Activated CD4-positive, CD25-positive, alpha-beta regulatory T cell treated with anti-CD3 and anti-CD28 coated beads, Interleukin-2, amount 50 U/mL, for 16 hours (primary cell): ENCODE measurements around the gene SLC29A3.

Source experiments
- DNase-seq: peaks from one replicate; pipeline ENCODE4 v3.0.0-alpha.2; 2020; ENCODE audit warnings: low read depth, low spot score

SLC29A3 gene

DNA sequence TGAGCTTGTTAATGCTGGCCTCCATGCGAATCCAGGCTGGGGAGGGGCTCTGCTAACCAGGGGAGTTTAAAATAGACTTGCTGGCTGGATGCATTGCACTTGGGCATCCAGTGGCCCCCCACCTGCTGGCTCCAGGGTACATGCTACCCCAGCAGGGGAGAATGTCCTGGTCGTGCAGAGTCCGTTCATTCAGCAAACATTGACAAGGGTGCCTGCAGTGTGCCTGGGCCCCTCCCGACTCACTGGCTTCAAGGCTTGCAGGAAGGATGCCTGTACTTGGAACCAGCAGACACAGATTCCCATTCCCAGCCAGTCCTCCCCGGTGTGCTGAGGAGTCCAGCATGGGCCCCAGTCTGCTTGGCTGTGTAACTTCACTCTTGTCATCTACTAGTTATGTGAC, 1.5 kb downstream of the SLC29A3 start:
- DNase-seq, result no peak

DNA sequence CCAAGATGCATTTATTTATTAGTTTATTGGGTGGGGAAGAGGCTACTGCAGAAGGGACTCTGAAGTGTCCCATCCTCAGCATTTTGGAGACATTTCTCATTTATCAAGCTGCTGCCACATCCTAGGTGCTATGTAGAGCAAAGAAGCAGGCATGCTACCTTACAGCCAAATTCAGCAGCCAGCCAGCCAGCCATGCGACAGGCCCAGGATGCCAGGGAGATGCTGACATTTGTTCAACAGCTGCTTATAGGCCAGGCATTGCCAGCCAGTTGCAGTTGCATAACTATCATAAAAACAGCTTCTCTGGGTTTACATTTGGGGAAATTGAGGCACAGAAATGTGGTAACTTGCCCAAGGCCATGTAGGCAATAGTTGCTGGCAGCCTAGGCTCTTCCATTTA, 2.3 kb downstream of the SLC29A3 start:
- no peak for DNase-seq

DNA sequence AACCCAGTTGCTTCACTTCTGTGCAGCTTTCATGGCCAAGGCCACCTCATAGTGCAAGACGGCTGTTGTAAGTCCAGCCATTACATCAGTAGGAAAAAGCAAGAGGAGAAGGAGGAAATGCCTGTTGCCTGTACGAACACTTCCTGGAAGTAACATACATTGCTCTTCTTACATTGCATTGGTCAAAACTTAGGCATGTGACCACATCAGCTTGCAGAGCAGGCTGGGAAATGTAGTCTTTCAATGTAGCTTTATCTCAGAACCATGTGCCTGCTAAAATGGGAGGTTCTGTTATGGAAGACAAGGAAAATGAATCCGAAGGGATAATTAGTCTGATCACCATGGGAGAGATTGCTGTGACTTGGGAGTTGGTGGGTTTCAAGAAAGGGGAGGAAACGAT, 4.3 kb downstream of the SLC29A3 start:
- no peak for DNase-seq

DNA sequence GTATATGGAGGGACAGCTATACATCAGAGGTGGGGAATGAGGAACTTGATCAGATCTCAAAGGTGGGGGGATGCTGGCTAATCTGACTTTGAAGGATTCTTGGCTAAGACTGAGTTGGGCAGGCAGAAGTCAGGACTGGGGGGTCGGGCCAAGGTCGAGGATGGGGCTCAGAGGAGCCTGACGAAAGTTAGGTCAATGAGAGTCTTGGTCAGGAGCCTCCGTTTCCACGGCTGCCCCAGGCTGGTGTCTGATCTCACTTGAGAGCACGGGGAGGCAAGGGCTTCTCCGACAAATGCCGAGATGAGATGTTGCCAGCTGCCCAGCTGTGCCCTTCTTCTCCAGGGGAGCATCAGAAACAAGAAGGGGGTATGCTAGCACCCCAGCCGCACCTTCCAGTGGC, 5.7 kb downstream of the SLC29A3 start:
- DNase-seq, result no peak

DNA sequence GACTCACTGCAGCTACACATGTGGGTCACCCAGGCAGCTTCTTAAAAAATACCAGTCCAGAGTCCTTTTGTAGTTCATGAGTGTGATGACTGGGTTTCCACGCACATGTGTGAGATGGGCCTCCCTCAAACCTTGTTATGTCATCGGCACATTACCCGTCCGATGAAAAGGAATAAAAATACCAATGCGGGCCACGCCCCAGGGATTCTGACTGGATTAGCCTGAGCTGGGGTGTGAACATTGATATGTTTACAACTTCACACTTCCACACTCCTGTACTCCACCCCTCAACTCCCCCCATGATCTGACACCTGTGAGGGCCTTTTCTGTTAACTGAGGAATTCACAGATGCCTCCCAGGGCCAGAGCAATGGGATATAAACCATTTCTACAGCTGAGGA, 6.2 kb downstream of the SLC29A3 start:
- no peak for DNase-seq

DNA sequence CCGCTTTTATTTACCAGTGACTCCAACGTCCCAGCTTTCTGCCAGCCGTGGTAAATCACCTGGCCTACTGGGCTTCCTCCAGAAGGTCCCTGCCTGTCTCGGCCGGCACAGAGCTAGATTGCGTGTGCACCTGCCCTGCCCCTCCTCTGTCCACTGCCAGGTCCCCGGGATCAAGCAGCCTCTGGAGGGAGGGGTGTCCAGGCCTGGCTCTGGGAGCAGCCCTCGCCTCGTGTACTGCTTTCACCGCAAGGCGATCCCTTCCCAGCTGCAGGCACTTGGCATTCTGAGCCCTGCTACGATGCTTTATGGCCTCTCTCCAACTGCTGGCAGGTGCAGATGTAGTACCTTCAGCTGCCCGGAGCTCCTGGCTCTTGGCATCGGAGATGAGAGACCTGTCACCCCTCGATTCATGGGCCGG, 7.4 kb downstream of the SLC29A3 start:
- no peak for DNase-seq

DNA sequence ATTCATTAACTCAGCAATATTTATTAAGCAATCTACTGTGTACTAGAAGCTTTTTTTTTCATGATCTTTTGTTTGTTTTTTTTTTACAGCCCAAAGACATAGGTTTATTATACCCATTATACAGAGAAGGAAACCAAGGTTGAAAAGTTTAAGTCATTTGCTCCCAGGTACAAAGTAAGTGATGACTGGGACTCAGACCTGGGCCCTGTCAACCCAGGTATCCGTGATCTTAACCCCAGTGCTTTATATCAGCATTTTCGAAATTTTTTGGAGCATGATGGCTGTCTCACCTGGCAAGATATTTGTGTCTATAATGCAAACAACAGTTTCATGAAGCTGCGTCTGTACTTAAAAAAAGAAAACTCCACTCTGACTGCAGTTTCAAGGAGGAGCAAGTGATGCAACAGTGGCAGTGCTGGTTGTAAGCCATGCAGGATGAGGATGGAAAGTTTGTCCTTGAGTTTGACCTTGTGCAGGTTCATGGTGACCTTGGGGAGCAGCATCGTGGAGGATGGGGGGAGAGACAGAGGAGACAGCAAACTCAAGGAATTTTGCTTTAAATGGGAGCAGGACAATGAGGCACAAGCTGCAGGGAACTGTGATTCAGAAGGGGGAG, 11.8 kb downstream of the SLC29A3 start:
- no peak for DNase-seq

DNA sequence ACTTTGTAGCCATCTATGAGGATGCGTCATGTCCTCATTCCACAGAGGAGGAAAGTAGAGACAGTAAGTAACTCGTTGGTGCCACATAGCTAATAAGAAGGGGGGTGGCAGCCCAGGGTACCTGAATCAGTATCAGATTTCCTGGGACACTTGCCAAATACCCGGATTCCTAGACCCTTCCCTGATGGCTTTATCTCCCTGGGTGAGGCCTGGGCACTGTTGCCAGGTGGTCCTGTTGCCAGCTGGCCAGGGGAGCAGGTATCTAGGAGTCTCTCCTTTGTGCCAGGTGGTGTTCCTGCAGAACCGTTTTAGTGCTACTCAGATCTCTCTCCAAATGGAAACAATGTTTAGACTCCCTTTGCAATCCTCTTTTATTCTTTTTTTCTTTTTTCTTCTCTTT, 12.7 kb downstream of the SLC29A3 start:
- DNase-seq, result no peak

DNA sequence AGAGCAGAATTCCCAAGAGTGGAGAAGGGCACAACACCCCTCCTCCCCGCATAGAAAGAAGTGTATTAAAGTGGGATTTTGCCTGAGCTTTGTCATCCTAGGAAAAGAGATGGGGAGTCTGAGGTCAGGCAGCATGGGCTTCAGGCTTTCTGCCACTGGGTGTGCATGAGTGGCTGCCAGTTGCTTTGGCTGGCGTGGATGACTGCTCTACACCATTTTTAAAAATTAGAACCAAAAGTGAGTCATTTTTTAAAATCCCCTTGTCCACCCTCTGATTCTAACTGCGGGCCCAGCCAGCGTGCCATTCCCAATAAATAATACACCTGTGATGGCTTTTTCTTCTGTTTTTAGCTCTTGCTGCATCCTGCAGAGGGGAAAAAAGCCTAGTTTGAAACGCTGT, 13.4 kb downstream of the SLC29A3 start:
- DNase-seq, result no peak

DNA sequence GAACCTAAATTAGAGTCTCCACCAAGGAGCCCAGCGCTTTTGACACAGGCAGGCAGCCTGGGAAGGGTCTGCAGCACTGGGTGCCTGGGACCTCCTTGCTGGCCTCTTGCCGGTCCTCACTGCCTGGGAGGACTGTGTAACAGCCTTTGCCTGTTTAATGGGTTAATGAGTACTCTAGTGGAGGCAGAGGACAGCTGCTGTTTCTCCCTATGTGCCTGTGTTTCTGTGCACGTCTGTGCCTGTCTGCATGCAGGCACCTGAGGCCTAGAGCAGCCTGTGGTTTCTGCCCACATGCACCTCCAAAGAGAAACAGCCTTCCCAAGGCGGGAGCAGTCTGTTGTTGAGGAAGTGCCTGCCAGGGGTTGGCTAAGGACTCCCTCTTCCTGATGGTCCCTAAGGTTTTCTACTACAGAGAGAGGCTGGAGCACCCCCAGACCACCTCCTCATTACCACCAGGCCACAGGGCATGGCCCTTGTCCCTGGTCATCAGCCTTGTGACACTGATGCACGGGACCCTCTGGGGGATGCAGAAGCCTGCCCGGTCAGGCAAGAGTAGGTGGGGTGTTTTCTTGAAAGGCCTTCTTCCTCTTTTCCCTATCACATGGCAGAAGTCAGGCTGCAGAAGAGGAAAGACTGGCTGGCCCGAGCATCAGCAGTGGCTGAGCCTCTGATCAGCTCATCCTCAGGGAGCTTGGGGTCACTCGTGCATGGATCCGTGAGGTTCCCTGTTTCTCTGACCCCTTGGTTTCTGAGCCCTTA, 14.2 kb downstream of the SLC29A3 start:
- DNase-seq, result no peak

DNA sequence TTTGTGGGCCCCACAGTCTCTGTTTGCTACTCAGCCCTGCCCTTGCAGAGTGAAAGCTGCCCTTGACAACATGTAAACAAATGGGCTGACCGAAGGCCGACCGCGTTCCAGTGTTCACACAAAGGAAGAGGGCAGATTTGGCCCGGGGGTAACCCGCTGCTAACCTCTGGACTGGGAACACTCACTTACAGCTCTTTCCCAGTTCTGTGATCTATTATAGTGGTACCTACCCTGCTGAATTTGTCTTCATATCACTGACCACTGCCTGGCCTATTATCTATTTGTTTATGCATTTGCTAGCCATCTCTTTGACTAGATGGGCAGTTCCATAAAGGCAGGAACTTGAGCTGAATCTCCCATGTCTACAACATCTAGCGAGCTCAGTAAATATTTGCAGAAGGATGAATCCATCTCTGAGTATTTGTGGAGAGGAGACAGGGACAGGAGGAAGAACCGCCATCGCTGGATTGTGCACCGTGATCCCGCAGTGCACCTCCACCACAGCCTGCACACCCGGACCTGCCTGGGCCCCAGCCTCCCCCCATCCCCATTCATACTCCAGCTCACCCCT, 15.2 kb downstream of the SLC29A3 start:
- no peak for DNase-seq

DNA sequence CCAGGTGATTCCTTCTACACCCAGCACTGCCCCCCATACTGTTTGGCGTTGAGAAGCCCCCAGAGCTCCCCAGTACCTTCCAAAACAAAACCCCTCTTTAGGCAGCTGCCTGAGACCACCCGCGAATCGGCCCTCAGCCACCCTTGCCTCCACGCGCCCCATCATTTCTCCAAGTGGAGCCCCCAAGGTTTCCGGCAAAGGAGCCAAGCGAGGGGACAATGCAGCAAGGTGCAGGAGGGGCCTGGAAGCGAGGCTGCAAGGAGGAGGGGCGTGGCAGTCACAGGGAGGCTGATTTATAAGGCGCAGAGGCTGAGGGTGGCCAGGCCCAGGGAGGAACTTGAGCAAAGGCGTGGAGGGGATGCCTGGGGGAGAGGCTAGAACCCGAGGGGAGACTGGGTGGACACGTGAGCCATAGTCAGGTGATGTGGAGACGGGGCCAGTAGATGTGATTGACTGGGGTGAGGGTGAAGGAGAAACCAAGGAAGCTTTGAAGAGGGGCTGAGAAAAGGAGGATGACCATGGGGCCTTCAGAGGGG, 16.2 kb downstream of the SLC29A3 start:
- DNase-seq, result no peak

DNA sequence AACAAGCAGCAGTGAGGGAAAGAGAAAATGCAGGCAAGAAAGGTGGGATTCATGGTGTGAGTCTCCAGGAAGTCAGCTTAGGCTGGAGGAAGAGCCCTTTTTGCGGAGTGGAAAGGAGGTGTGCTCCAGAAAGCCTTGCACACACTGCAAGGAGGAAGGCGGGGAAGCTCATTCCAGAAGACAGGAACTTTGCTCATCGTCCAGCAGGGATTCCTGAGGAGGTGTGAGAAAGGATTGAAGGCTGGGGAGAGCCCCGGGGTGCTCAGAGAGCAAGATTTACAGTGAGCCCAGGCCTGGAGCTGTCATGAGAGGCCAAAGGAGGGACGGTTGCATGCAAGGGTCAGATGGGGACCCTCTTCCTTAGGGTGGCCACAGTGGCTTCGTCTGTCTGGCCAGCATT, 17.6 kb downstream of the SLC29A3 start:
- DNase-seq, result no peak

DNA sequence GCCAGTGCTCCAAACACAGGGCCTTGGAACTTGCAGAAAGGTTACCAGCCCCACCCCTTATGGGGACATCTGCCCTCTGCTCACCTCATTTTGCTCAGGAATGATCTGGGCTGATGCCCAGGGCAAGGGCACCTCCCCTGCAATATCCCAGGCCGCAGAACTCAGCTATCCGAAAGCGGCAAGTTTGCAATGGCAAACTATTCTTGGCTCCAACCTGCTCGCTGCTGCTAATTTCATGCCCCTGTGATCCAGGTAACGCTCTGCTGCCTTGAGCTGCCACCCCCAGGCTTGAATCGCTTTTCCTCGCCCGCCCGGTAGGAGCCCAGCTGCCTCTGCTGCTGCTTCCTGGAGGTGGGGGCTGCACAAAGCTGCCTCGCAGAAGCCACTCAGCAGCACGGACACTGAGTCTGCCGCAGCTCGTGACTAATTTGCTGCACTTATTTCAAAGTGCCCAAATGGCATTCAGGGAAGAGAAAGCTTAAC, 18.2 kb downstream of the SLC29A3 start:
- DNase-seq, result no peak

DNA sequence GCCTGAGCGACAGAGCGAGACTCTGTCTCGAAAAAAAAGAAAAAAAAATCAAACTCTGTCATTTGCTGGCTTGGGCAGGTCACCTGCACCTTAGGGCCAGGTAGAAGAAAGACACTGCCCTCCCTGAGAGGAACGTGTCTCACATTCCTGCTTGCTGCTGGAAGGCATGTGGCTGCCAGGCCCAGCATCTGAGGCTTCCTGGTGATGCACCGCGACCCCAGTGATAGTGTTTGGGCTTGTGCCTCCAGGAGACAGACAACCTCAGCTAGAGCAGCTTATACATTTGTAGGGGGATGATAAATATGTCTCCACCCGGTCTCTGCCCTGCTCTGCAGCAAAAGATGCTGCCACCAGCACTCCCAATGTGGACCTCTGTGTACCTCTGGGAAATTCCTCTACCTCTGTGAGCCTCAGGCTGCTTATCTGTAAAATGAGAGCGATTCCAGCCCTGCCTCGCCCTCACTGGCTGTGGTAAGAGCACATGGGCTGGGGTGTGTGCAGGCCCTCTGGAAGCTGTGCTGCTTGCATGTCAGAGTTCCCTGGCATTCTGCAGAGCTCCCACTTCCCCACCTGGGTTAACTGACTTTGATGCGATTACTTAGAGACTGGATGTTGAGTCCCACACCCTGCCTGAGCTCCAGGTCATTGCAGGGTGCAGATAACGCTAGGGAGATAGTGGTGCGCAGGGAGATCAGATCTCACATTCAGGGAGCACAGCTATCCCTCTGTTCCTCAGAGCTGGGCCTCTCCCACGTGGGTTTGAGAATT, 19.9 kb downstream of the SLC29A3 start:
- DNase-seq, result no peak

DNA sequence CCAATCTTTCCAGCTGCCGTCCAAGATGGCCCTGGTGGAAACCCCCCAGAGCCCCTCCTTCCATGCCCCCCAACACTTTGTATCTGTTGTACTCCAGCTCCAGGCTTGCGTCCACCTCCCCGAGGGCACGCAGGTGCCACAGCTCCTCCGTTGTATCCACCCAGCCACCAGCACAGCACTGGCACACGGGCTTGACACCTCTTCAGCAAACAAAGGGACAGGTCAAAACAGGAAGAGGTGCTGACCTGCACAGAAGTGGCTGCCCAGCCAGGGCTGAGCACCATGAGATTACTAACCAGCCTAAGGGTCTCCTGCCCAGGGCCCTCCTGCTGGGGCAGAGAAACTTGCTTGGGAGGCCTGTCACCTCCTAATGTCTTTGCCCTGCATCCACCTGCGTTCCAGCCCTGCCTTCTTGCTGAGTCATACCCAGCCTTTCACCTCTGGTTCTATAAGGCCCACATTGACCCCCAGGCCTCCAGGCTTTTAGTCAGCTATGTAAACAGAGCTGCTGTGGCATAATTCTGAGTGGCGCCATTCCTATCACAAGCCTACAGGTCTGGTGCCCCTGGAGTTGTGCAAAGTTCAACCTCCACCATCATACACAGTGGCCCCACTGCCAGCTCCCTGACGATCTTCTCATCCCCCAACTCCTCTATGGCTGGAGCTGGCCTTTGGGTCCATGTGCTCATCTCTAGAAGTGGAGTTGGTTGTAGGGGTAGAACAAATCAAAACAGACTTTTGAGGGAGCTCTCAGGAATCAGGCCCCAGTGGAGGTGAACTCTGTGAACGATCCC, 20.9 kb downstream of the SLC29A3 start:
- no peak for DNase-seq

DNA sequence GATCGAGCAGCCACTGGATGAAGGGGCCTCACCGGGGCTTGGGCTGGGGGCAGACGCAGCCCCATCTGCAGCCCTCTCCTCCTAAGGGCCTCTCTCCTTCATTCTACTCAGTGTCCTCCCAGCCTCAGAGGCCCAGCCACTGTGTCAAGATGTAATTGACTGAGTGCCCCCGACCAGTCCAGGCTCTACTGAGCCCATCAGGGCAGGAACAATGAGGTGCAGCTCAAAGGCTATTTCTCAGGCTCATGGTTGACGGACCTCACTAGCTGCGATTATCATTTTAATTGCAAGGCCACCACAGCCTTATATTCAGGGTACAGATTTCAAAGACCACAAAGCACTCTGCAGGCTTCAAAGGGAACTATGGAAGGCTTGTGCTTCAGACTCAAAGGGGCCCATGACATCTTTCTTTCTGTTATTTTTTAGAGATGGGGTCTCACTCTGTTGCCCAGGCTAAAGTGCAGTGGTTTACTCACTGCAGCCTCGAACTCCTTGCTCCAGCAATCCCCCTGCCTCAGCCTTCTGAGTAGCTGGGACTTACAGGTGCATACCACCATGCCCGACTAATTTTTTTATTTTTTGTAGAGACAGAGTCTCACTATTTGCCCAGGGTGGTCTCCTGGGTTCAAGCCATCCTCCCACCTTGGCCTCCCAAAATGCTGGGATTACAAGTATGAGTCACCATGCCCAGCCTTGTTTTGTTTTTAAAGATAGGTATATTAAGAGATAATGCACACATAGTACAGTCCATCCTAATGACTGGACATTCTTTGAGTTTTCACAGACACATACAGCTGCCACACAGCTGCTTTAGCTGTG, 23.7 kb downstream of the SLC29A3 start:
- DNase-seq, result no peak

DNA sequence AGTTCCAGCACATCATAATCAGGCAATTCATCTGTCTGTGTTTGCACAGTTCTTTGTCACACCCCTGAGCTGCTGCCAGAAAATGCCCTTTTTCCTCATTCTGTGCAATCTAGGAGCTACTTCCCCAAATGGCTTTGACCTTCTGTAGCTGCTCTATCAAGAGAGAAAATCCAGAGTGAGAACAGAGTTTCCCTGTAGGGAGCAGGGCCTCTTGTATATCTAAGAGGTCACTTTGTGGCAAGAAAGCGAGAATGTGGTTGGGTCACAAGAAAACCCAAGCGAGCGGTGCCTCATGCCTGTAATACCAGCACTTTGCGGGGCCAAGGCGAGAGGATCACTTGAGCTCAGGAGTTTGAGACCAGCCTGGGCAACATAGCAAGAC, 24.3 kb downstream of the SLC29A3 start:
- no peak for DNase-seq

DNA sequence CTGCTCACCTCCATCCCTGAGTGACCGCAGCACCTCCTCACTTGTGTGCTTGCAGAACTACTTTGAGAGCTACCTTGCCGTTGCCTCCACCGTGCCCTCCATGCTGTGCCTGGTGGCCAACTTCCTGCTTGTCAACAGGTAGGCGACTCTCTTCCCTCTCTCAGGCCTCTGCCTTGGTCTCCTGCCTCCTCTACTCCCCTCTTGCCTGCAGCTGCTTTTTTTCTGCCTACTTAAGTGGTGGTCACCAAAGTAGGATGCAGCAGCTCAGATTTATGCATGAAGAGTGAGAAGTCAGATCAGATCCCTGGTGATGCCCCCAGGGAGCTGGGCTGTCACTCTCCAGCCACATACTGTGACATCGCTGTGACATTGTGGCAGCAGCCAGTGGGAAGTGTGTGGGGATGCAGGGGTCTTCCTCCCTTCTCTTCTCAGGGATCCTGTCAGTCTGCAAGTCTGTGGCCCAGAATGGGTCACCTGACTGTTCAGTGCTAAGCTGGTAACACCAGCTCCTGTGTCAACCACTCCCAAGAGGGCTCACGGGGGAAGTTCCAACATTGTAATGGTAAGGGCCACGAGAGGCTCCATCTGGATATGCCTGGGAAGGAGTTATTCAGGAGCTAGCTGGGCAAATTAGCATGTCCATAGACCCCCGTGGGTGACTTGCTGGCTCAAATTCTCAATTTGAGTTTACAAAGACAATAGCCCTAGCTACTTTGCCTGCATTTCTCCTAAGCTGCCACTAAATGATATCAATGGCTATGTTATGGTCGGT, 25.3 kb downstream of the SLC29A3 start:
- no peak for DNase-seq
